DND-41 (cell line): Measurements from ENCODE around the gene BCL2L13.

Experiments used
- EZH2 ChIP-seq: IDR thresholded peaks from 3 replicates; pipeline ENCODE4 v1.6.1; 2012; ENCODE audit warnings: borderline replicate concordance, low read depth, mild to moderate bottlenecking, moderate library complexity, low read length, inconsistent platforms; ENCODE audit not compliant: severe bottlenecking
- TF ChIP-seq, protein P1 (sequence below): IDR thresholded peaks from 2 replicates; pipeline ENCODE4 v1.5.1; 2012; ENCODE audit warnings: borderline replicate concordance, low read length, moderate library complexity, mild to moderate bottlenecking; ENCODE audit not compliant: poor library complexity, severe bottlenecking; ENCODE audit errors: extremely low read depth

DNA sequence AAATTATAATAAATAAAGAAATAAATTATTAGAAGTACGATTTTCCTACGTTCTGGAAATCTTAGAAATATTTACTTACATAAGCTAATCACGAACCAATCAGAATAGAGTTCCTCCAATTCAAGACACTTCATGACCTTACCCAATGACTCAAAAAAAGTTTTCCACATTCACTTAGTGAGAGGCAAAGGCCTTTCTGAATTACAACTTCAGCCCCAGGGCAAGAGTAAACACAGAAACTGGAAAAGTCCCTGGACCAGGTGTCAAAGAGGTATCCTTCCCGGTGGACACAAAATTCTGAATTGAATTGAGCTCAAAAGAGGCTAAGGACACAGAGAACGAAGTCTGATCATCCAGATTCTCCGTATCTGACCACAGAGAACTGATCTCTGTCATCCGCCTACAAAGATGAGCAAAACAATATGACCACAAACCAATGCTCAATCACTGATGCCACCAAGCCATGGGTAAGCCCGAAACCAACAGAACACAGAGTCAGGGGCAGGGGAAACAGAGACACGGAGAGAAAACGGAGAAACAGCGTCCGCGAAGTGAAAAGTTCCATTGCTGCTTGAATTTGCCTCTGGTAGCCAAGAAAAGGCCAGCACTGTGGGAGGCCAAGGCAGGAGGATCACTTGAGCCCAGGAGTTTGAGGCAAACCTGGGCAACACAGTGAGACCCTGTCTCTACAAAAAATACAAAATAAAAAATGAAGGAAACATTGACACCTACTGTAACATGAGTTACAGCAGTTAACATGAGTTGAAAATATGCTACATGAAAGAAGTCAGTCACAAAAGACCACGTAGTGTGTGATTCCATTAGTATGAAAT, 128.9 kb downstream of the BCL2L13 start:
- TF ChIP-seq EZH2, result no peak
- TF ChIP-seq, protein P1, sequence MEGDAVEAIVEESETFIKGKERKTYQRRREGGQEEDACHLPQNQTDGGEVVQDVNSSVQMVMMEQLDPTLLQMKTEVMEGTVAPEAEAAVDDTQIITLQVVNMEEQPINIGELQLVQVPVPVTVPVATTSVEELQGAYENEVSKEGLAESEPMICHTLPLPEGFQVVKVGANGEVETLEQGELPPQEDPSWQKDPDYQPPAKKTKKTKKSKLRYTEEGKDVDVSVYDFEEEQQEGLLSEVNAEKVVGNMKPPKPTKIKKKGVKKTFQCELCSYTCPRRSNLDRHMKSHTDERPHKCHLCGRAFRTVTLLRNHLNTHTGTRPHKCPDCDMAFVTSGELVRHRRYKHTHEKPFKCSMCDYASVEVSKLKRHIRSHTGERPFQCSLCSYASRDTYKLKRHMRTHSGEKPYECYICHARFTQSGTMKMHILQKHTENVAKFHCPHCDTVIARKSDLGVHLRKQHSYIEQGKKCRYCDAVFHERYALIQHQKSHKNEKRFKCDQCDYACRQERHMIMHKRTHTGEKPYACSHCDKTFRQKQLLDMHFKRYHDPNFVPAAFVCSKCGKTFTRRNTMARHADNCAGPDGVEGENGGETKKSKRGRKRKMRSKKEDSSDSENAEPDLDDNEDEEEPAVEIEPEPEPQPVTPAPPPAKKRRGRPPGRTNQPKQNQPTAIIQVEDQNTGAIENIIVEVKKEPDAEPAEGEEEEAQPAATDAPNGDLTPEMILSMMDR, result no peak
